HS-5 (cell line): ENCODE measurements around the gene ROBO1.

Source experiments
- DNase-seq: peaks from one replicate; pipeline ENCODE4 v3.0.0-alpha.2; 2012; ENCODE audit warnings: low read depth

Gene ROBO1

DNA sequence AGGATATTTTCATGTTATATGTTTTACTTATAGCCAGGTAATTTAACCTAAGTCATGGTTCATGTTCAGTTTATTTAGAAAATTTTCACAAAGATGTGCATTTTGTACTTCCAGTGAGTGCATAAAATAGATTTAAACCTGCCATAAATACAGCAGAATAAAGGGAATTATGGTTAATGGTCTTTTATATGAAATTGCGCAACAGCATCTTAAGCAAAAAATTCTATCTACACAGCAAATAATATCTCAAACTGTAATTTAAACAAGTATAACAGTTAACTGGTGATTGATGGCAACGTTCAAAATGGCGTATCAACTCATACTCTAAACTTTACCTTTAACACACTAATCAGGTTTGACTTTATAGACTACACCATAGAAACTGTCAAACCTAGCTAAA is 97.6 kb downstream of the ROBO1 start:
- DNase-seq: no peak

DNA sequence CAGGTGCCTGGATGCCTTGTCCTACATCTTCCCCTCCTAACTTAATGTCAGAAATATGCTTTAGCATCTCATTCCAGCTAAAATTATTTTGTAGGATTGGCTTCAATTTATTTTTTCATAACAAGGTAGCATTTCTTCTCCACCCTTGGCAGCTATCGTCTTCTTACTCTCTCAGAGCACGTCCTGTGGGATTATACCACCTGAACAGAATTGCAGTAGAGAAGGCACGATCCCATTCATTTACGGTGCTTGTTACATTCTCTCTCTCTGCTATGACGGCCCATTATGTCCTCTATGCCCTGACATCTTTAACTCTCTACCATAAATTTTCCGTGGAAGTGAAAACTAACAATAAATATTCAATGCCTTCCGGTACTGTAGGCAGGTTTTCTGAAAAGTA is 103.3 kb downstream of the ROBO1 start:
- DNase-seq: no peak

GRCh38 chr3:79661896-79662295 is 105.9 kb downstream of the ROBO1 start:
- DNase-seq: peak; percentile 2

DNA sequence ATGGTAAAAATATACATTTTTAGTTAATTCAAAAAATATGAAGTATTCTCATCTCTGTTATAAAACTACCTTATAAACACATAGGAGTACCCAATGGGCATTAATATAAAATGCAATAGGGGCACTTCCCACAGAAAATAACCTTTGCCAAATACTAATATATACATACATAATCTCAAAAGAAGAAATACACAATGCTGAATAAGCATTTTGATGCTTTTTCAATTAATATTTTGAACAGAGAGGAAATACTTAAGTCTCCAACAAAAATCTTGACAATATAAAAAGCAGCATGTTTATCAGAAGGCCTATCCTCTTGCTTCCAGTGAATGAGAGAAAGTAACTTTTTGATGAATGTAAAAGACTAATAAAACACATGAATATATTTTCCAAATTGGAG is 110.7 kb downstream of the ROBO1 start:
- DNase-seq: no peak

- no peak for DNase-seq
Measured at GRCh38 chr3:79654019-79654418, 113.8 kb downstream of the ROBO1 start.

DNA sequence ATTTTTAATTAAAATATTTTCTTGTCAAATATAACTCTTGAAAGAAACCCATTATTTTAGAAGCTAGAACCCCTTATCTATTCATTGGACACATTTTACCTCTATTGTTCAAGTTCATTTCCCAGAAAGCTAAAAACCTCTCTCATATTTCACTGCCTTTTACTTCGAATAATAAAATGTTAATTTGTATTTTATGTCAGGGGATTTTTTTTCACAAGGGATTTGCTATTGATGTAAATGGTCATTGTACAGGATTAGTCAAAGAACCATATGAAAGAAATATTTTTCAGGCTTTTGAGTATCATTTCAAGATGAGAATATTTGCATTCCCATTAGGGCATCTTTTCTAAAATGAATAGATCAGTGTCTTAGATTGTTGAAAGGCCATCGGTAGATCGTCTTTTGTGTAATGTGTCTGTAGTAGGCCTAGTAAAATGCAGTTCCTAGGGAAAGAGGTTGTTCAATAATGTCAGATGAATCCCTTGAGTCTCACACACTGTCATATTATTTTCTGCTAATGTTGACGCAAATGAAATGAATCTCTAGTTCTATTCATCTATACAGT is 114.5 kb downstream of the ROBO1 start:
- no peak for DNase-seq

DNA sequence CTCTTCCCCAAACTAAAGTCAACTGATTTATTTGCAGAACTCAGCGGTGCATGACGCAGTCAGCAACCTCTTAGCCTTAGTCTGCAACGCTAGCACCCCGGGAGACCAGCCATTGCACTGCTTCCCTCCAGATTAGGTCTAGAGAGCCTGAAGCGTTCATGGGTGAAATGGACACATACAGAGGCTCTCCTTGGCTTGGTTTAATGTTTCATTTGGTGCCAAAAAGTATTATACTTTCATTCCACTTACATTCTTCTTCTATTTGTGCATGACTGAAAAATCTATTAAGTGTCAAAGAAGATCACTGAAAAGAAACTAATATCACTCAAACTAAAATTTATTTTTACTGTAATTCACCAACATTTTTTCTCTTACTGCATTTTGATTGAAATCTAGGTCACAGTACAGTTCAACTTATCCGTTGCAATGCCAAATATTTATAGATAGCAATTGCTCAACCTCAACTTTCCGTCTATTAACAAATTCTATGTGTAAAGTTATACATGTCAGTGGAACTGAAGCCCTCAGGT is 116.2 kb downstream of the ROBO1 start:
- no peak for DNase-seq

- DNase-seq: no peak
Measured at GRCh38 chr3:79639855-79640254, 127.9 kb downstream of the ROBO1 start.

- no peak for DNase-seq
Measured at GRCh38 chr3:79636372-79636771, 131.4 kb downstream of the ROBO1 start.

DNA sequence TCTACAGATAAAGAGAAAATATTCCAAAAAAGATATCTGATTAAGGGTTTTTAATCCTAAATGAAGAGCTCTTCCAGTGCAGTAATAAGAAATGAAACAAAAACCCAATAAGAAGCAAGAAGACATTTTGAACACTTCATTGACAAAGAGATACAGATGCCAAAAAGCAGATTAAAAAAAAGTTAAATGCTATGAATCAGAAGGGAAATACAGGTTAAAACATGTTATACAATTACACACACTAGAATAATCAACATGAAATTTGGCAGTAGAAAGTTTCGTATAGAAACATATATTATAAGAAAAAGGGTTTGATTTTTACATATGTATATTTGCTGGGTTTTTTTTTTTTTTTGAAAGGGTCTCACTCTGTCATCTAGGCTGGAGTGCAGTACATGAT is 135.0 kb downstream of the ROBO1 start:
- no peak for DNase-seq

- no peak for DNase-seq
Measured at GRCh38 chr3:79618883-79619282, 148.9 kb downstream of the ROBO1 start.

GRCh38 chr3:79606414-79606813 is 161.4 kb downstream of the ROBO1 start:
- DNase-seq: no peak

GRCh38 chr3:79604681-79605080 is 163.1 kb downstream of the ROBO1 start:
- no peak for DNase-seq

- DNase-seq: no peak
Measured at GRCh38 chr3:79602385-79602784, 165.4 kb downstream of the ROBO1 start.

DNA sequence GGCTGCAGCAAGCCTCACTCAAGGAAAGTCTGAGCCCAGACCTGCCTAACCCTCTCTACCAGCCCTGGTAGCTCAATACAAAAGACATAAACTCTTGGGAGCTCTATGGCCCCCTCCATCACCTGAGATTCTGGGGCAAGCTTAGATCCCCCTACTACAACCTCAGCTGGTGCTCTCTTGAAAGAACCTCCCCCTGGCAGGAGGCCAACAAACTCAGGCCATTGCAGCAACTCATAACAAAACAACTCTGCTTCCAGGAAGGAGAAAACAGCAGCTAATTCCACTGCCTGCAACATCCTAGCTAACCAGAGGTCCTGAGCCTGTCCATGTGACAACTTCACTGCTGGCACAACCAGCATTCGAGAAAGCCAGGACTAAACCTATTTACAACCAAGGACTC is 169.2 kb downstream of the ROBO1 start:
- DNase-seq: no peak

DNA sequence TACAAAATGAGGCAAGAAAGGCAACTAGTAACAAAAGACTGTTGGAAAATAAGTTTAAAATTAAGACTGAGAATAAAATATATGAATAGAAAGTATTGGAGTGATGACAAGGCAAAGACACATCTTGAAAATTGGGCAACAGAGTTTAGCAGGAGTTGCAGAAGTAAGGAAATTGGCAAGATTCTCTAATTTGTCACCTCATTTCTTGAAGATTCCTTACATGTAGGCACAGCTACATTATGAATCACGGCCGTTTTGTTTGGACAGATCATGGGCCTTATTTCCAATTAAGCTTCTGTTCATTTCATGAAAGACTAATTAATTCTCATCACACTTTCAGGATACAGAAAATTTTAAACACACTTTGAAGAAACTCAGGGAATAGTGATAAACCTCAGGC is 170.1 kb downstream of the ROBO1 start:
- DNase-seq: no peak

GRCh38 chr3:79587150-79587549 is 180.6 kb downstream of the ROBO1 start:
- no peak for DNase-seq

GRCh38 chr3:79586232-79586631 is 181.6 kb downstream of the ROBO1 start:
- no peak for DNase-seq

- DNase-seq: no peak
Measured at GRCh38 chr3:79572930-79573329, 194.9 kb downstream of the ROBO1 start.

DNA sequence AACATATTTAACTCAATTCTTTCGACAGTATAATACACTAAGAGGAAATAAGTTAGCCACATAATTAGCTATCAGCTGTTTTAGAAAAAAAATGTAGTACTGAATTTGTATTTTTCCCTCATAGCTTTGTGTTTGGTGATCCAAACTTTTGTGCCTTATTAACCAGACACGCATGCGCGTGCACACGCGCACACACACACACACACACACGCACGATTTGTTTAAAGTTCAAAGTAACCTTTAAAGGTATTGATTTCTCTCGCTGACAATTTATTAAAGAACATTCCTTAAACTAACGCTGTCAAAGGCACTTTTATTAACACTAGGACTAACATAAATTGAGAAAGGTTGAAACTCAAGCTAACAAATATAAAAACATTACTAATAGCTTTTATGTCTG is 198.9 kb downstream of the ROBO1 start:
- no peak for DNase-seq

GRCh38 chr3:79564192-79564591 is 203.6 kb downstream of the ROBO1 start:
- no peak for DNase-seq

GRCh38 chr3:79560698-79561097 is 207.1 kb downstream of the ROBO1 start:
- DNase-seq: no peak

- no peak for DNase-seq
Measured at GRCh38 chr3:79558943-79559342, 208.9 kb downstream of the ROBO1 start.

- DNase-seq: no peak
Measured at GRCh38 chr3:79555655-79556054, 212.1 kb downstream of the ROBO1 start.

- no peak for DNase-seq
Measured at GRCh38 chr3:79551997-79552396, 215.8 kb downstream of the ROBO1 start.
